Tibial artery (tissue), 4 donors: Measurements from ENCODE around the gene DOK5.

Experiments
- DNase-seq, 2 donors: peaks; one replicate each; pipeline ENCODE4 v3.0.0-alpha.2; 2019
- H3K27ac ChIP-seq, 2 donors: fragments of 200-600 bp; sonication (generic) in 1 of 2; 1 replicate in 1 of 2; 2 replicates in 1 of 2; pipeline ENCODE4 v1.5.1; 2018 to 2019; ENCODE audit warnings: mild to moderate bottlenecking in 1 of 2
- H3K27me3 ChIP-seq, 2 donors: fragments of 200-600 bp; sonication (generic) in 1 of 2; one replicate each; pipeline versions ENCODE4 v1.5.1 to v1.6.0; 2016 to 2019
- H3K36me3 ChIP-seq, 3 donors: fragments of 200-600 bp; sonication (generic) in 2 of 3; one replicate each; pipeline ENCODE4 v1.5.1; 2016 to 2019; ENCODE audit warnings: mild to moderate bottlenecking in 2 of 3
- H3K4me1 ChIP-seq, 4 donors: fragments of 200-600 bp; sonication (generic) in 2 of 4; 1 replicate in 3 of 4; 2 replicates in 1 of 4; pipeline ENCODE4 v1.5.1; 2016 to 2019
- H3K4me3 ChIP-seq, 2 donors: fragments of 200-600 bp; sonication (generic) in 1 of 2; 1 replicate in 1 of 2; 2 replicates in 1 of 2; pipeline ENCODE4 v1.5.1; 2018 to 2019; ENCODE audit warnings: mild to moderate bottlenecking in 2 of 2
- H3K9me3 ChIP-seq, 3 donors: fragments of 200-600 bp; sonication (generic) in 1 of 3; one replicate each; pipeline ENCODE4 v1.5.1; 2016 to 2019
- intact Hi-C: fragments of 100-400 bp; cut with DNase I; formaldehyde crosslinking; loops from one replicate; pipeline ENCODE4 v1.15.0; 2023; ENCODE audit warnings: low total_unique reads
- TF ChIP-seq, protein P1 (sequence below), 2 experiments: fragments of 200-600 bp in 1 of 2; fragments of 450-650 bp in 1 of 2; IDR thresholded peaks; one replicate each; pipeline ENCODE4 v1.5.1; 2017 to 2019; ENCODE audit warnings: antibody characterized with exemption in 2 of 2, mild to moderate bottlenecking in 1 of 2, moderate library complexity in 1 of 2

The DOK5 gene

DNA sequence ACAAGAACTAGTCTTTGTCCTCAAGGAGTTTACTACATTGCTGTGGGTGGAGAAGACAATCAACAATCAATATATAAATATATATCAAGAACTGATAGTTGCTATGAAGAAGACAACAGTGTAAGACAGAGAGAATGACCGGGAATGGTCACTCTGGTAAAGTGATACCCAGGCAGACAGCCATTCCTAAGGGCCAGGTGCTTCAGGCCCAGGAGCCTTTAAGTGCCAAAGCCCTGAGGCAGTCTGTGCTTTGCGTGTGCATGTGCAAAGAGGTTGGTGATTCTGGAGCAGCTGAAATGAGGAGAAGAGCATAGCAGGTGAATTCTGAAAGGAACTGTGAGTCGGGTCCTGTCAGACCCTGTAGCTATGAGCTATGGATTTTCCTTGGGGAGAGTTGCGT, 154.2 kb downstream of the DOK5 start:
- H3K27me3 ChIP-seq: no peaks in the 10 kb centered on the region
- no peaks in the 10 kb centered on the region for H3K36me3 ChIP-seq
- H3K4me1 ChIP-seq: no peaks in the 10 kb centered on the region
- TF ChIP-seq, protein P1, sequence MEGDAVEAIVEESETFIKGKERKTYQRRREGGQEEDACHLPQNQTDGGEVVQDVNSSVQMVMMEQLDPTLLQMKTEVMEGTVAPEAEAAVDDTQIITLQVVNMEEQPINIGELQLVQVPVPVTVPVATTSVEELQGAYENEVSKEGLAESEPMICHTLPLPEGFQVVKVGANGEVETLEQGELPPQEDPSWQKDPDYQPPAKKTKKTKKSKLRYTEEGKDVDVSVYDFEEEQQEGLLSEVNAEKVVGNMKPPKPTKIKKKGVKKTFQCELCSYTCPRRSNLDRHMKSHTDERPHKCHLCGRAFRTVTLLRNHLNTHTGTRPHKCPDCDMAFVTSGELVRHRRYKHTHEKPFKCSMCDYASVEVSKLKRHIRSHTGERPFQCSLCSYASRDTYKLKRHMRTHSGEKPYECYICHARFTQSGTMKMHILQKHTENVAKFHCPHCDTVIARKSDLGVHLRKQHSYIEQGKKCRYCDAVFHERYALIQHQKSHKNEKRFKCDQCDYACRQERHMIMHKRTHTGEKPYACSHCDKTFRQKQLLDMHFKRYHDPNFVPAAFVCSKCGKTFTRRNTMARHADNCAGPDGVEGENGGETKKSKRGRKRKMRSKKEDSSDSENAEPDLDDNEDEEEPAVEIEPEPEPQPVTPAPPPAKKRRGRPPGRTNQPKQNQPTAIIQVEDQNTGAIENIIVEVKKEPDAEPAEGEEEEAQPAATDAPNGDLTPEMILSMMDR (IDR thresholded peaks at IDR 0.05): no peak
- H3K27ac ChIP-seq: no peak overlapping the region
- DNase-seq: no peak
- H3K9me3 ChIP-seq: no peaks in the 10 kb centered on the region
- intact Hi-C loops: no loop called here
- no peak overlapping the region for H3K4me3 ChIP-seq

GRCh38 chr20:54630582-54630981, 155.2 kb downstream of the DOK5 start:
- H3K27me3 ChIP-seq: no peaks in the 10 kb centered on the region
- no peak overlapping the region for H3K27ac ChIP-seq
- intact Hi-C loops: no loop called here
- TF ChIP-seq, protein P1 (IDR thresholded peaks at IDR 0.05): no peak
- no peaks in the 10 kb centered on the region for H3K9me3 ChIP-seq
- H3K4me3 ChIP-seq: no peak overlapping the region
- H3K4me1 ChIP-seq: no peaks in the 10 kb centered on the region
- no peak for DNase-seq
- no peaks in the 10 kb centered on the region for H3K36me3 ChIP-seq

DNA sequence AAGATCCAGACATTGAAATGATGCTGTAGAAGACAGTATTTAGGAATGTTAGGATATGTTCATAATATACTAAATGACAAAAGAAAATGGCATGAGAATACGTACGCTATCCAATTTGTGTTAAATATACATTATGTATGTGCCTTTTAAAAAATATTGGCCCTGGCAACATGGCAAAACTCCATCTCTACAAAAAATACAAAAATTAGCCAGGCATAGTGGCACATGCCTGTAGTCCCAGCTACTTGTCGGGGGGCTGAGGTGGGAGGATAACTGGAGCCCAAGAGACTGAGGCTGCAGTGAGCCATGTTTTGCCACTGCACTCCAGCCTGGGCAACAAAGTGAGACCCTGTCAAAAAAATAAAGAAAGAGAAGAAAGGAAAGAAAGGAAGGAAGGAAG, 155.7 kb downstream of the DOK5 start:
- Histone ChIP-seq H3K27me3 (no peaks in the 10 kb centered on the region), H3K4me3 (no peak overlapping the region), H3K4me1 (no peaks in the 10 kb centered on the region), H3K9me3 (no peaks in the 10 kb centered on the region), H3K27ac (no peak overlapping the region), H3K36me3 (no peaks in the 10 kb centered on the region)
- intact Hi-C loops: no loop called here
- TF ChIP-seq, protein P1 (IDR thresholded peaks at IDR 0.05): no peak
- DNase-seq: no peak

DNA sequence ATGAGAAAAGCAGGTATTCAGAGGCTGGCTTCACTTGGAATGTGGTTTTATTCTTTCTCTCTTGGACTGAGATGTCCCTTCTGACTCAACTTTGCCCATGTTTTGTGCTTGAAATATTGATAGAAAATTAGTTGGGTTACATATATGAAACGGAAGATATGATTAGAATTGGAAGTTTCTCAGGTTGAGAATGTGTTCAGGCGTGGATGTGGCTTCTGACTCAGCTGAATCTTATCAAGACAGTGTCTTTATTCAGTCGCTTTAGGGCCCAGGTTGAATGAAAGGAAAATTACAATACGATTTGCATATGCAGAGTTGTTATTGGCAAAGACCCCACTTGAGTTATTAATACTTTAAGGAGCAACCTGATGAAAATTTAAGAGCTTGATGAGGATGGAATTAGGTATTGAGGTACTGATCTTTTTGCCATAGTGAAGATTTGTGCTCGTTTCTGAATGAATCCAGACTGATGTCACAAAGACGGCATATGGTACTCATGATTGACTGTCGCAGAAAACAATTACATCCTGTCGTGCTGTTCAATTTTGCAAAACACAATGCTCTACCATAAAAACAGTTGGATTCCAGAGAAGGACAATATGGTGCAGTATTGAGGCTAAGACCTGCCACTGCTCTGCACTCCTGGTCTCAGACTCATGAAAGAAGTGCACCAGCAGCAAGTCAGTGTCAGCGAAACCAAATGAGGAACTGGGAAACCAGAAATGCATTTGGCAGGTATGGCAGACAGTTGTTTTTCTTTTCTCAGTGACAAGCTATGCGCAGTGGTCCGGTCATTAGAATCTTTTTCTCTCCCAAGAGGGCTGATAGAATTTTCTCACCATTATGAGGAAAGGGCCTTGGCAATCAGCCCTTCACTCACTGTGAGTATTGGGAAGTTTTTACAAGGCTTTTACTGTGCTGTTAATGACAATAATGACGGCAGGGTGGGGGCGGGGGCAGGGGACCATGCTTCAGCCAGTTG, 158.3 kb downstream of the DOK5 start:
- TF ChIP-seq, protein P1 (IDR thresholded peaks at IDR 0.05): no peak
- Histone ChIP-seq H3K36me3 (no peaks in the 10 kb centered on the region), H3K4me3 (no peak overlapping the region), H3K27ac (no peak overlapping the region), H3K9me3 (no peaks in the 10 kb centered on the region), H3K4me1 (no peaks in the 10 kb centered on the region), H3K27me3 (no peaks in the 10 kb centered on the region)
- no peak for DNase-seq
- intact Hi-C loops: no loop called here

DNA sequence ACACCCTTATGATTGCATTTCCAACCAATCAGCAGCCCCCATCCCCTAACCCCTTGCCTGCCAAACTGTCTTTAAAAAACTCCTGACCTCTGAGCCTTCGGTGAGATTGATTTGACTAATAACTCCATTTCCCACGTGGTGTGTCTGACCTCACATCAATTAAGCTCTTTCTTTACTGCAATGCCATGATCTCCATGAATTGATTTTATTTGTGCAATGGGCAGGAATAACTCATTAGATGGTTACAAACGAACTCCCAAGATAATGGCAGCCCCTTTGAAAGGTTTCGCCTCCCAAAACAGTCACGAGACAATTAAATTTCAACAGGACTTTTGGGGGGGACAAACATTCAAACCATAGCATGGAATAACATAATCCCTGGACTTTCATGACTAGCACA, 161.2 kb downstream of the DOK5 start:
- H3K9me3 ChIP-seq: no peaks in the 10 kb centered on the region
- TF ChIP-seq, protein P1 (IDR thresholded peaks at IDR 0.05): no peak
- no peaks in the 10 kb centered on the region for H3K36me3 ChIP-seq
- no peaks in the 10 kb centered on the region for H3K27me3 ChIP-seq
- DNase-seq: no peak
- no peak overlapping the region for H3K27ac ChIP-seq
- no peaks in the 10 kb centered on the region for H3K4me1 ChIP-seq
- intact Hi-C loops: no loop called here
- H3K4me3 ChIP-seq: no peak overlapping the region
